ENCODE results near the gene ST6GALNAC3. TPM values are rescaled to one million over a fixed set of nuclear protein-coding genes. Genes with fewer than 3 reads are reported as not detected.

The ST6GALNAC3 gene
- total and polyA plus RNA-seq, 2 experiments from 2014 or later: 29.4 to 33.3 TPM

- WGBS (ENCODE audit: low lambda C conversion rate, missing lambda C conversion rate): 87% methylated on average over 3 of the region's 3 CpGs
- TF ChIP-seq CTCF (IDR thresholded peaks at IDR 0.05; ENCODE audit: poor library complexity): no peak
- Histone ChIP-seq H3K9me3 (ENCODE audit: low read depth) (no peaks in the 10 kb centered on the region), H3K4me2 (no peak overlapping the region), H3K4me1 (ENCODE audit: insufficient read depth) (peaks cover 23% of the 10 kb centered on the region), H3K4me3 (no peak overlapping the region), H3K79me2 (peaks cover 8% of the 10 kb centered on the region), H3K27ac (no peak overlapping the region), H3K27me3 (no peaks in the 10 kb centered on the region), H4K20me1 (ENCODE audit: insufficient read depth, poor library complexity, severe bottlenecking) (no peaks in the 10 kb centered on the region), H2AFZ (no peak overlapping the region), H3K36me3 (replicated peaks; ENCODE audit: insufficient read depth, low read depth) (no peaks in the 10 kb centered on the region), H3K9me2 (replicated peaks; ENCODE audit: insufficient read depth) (no peaks in the 10 kb centered on the region)
- no peak for DNase-seq (ENCODE audit: low spot score)
Measured at GRCh38 chr1:76070538-76070937, 4.0 kb upstream of the ST6GALNAC3 start.

GRCh38 chr1:76073481-76073880 is 1.1 kb upstream of the ST6GALNAC3 start:
- peaks cover 37% of the 10 kb centered on the region for H3K79me2 ChIP-seq
- no peak overlapping the region for H3K4me3 ChIP-seq
- H3K27ac ChIP-seq: peak overlapping the region; percentile 77
- H3K9me3 ChIP-seq (ENCODE audit: low read depth): no peaks in the 10 kb centered on the region
- H3K9me2 ChIP-seq (replicated peaks; ENCODE audit: insufficient read depth): no peaks in the 10 kb centered on the region
- no peaks in the 10 kb centered on the region for H3K36me3 ChIP-seq (replicated peaks; ENCODE audit: insufficient read depth, low read depth)
- peak overlapping the region; percentile 82 for H3K4me2 ChIP-seq
- H2AFZ ChIP-seq: no peak overlapping the region
- 68% methylated on average over 5 of the region's 5 CpGs for WGBS (ENCODE audit: low lambda C conversion rate, missing lambda C conversion rate)
- peak; percentile 44 for DNase-seq (ENCODE audit: low spot score)
- H3K4me1 ChIP-seq (ENCODE audit: insufficient read depth): peaks cover 17% of the 10 kb centered on the region
- H4K20me1 ChIP-seq (ENCODE audit: insufficient read depth, poor library complexity, severe bottlenecking): no peaks in the 10 kb centered on the region
- no peak for TF ChIP-seq CTCF (IDR thresholded peaks at IDR 0.05; ENCODE audit: poor library complexity)
- TF ChIP-seq EZH2phosphoT487 (IDR thresholded peaks at IDR 0.05; ENCODE audit: low read depth, severe bottlenecking, unreplicated experiment): no peak
- TF ChIP-seq EZH2 (IDR thresholded peaks at IDR 0.05; ENCODE audit: borderline replicate concordance): no peak
- H3K27me3 ChIP-seq: no peaks in the 10 kb centered on the region

GRCh38 chr1:76075188-76075489 is 593 bp downstream of the ST6GALNAC3 start:
- no peaks in the 10 kb centered on the region for H3K36me3 ChIP-seq (replicated peaks; ENCODE audit: insufficient read depth, low read depth)
- H3K79me2 ChIP-seq: peaks cover 54% of the 10 kb centered on the region
- TF ChIP-seq EZH2 (IDR thresholded peaks at IDR 0.05; ENCODE audit: borderline replicate concordance) (no peak), CTCF (IDR thresholded peaks at IDR 0.05; ENCODE audit: poor library complexity) (no peak), EZH2phosphoT487 (IDR thresholded peaks at IDR 0.05; ENCODE audit: low read depth, severe bottlenecking, unreplicated experiment) (no peak)
- WGBS (ENCODE audit: low lambda C conversion rate, missing lambda C conversion rate): 3% methylated on average over 8 of the region's 9 CpGs
- H3K9me3 ChIP-seq (ENCODE audit: low read depth): no peaks in the 10 kb centered on the region
- no peaks in the 10 kb centered on the region for H3K27me3 ChIP-seq
- H3K4me1 ChIP-seq (ENCODE audit: insufficient read depth): peaks cover 16% of the 10 kb centered on the region
- no peaks in the 10 kb centered on the region for H3K9me2 ChIP-seq (replicated peaks; ENCODE audit: insufficient read depth)
- H3K4me3 ChIP-seq: peak overlapping the region; percentile 98
- no peaks in the 10 kb centered on the region for H4K20me1 ChIP-seq (ENCODE audit: insufficient read depth, poor library complexity, severe bottlenecking)
- H2AFZ ChIP-seq: peak overlapping the region; percentile 97
- peak overlapping the region; percentile 82 for H3K4me2 ChIP-seq
- no peak for DNase-seq (ENCODE audit: low spot score)
- H3K27ac ChIP-seq: peak overlapping the region; percentile 66

GRCh38 chr1:76075877-76076276 is 1.3 kb downstream of the ST6GALNAC3 start:
- DNase-seq (ENCODE audit: low spot score): no peak
- peaks cover 61% of the 10 kb centered on the region for H3K79me2 ChIP-seq
- TF ChIP-seq CTCF (IDR thresholded peaks at IDR 0.05; ENCODE audit: poor library complexity) (no peak), EZH2phosphoT487 (IDR thresholded peaks at IDR 0.05; ENCODE audit: low read depth, severe bottlenecking, unreplicated experiment) (no peak), EZH2 (IDR thresholded peaks at IDR 0.05; ENCODE audit: borderline replicate concordance) (no peak)
- H3K9me2 ChIP-seq (replicated peaks; ENCODE audit: insufficient read depth): no peaks in the 10 kb centered on the region
- peak overlapping the region; percentile 82 for H3K4me2 ChIP-seq
- H3K4me3 ChIP-seq: peak overlapping the region; percentile 98
- H3K36me3 ChIP-seq (replicated peaks; ENCODE audit: insufficient read depth, low read depth): no peaks in the 10 kb centered on the region
- WGBS (ENCODE audit: low lambda C conversion rate, missing lambda C conversion rate): 52% methylated on average over 5 of the region's 5 CpGs
- peaks cover 16% of the 10 kb centered on the region for H3K4me1 ChIP-seq (ENCODE audit: insufficient read depth)
- no peak overlapping the region for H3K27ac ChIP-seq
- H3K27me3 ChIP-seq: no peaks in the 10 kb centered on the region
- no peaks in the 10 kb centered on the region for H4K20me1 ChIP-seq (ENCODE audit: insufficient read depth, poor library complexity, severe bottlenecking)
- no peaks in the 10 kb centered on the region for H3K9me3 ChIP-seq (ENCODE audit: low read depth)
- no peak overlapping the region for H2AFZ ChIP-seq

Measured in hepatocyte (in vitro differentiated cells).